Breast epithelium (tissue), 4 donors: ENCODE measurements around the gene RLBP1. TPM values are rescaled to one million over a fixed set of nuclear protein-coding genes. Genes with fewer than 3 reads are reported as not detected.

Source experiments
- DNase-seq, 2 donors: peaks; one replicate each; pipeline ENCODE4 v3.0.0-alpha.2; 2019; ENCODE audit warnings: low spot score in 2 of 2
- H3K27ac ChIP-seq, 2 donors: fragments of 200-600 bp; sonication (generic) in 1 of 2; one replicate each; pipeline ENCODE4 v1.5.1; 2016 to 2019; ENCODE audit warnings: mild to moderate bottlenecking in 1 of 2
- H3K27me3 ChIP-seq, 2 donors: fragments of 200-600 bp; sonication (generic) in 1 of 2; one replicate each; pipeline versions ENCODE4 v1.5.1 to v1.6.0; 2017 to 2019; ENCODE audit warnings: control low read depth in 1 of 2, mild to moderate bottlenecking in 1 of 2
- H3K36me3 ChIP-seq: fragments of 200-600 bp; one replicate; pipeline ENCODE4 v1.5.1; 2019
- H3K4me1 ChIP-seq, 2 donors: fragments of 200-600 bp; sonication (generic); one replicate each; pipeline ENCODE4 v1.5.1; 2016 to 2019; ENCODE audit warnings: control low read depth in 1 of 2
- H3K4me3 ChIP-seq, 3 donors: fragments of 200-600 bp; sonication (generic); 1 replicate in 2 of 3; 2 replicates in 1 of 3; pipeline ENCODE4 v1.5.1; 2016 to 2019; ENCODE audit warnings: mild to moderate bottlenecking in 3 of 3, moderate library complexity in 2 of 3
- H3K9me3 ChIP-seq, 2 donors: fragments of 200-600 bp; sonication (generic) in 1 of 2; one replicate each; pipeline ENCODE4 v1.5.1; 2016 to 2019; ENCODE audit warnings: control low read depth in 1 of 2
- CTCF ChIP-seq, 3 donors: fragments of 450-650 bp; IDR thresholded peaks; one replicate each; pipeline ENCODE4 v1.5.1; 2016 to 2017; ENCODE audit warnings: antibody characterized with exemption in 3 of 3, mild to moderate bottlenecking in 3 of 3, moderate library complexity in 3 of 3
- POLR2A ChIP-seq: fragments of 450-650 bp; IDR thresholded peaks from one replicate; pipeline ENCODE4 v1.6.1; 2016; ENCODE audit warnings: antibody characterized with exemption, mild to moderate bottlenecking, moderate library complexity
- POLR2AphosphoS5 ChIP-seq, 3 donors: sonication (generic); formaldehyde crosslinking; IDR thresholded peaks; one replicate each; pipeline ENCODE4 v1.6.1; 2017; ENCODE audit warnings: antibody characterized with exemption in 3 of 3
- intact Hi-C: fragments of 100-400 bp; cut with DNase I; formaldehyde crosslinking; loops from one replicate; pipeline ENCODE4 v1.15.1; 2023; ENCODE audit warnings: low total_unique reads
- total RNA-seq, 3 donors: library from RNA; depleted of rRNA; stranded (reverse); fragments of >200 nt; gene quantifications; one replicate each; pipeline ENCODE4 v1.1.0, GENCODE V29; 2016

RLBP1 gene
- total RNA-seq, 3 donors from 2014 or later = not detected

GRCh38 chr15:89186803-89187202, 34.6 kb downstream of the RLBP1 start:
- Histone ChIP-seq H3K9me3 (no peaks in the 10 kb centered on the region), H3K4me3 (no peak overlapping the region), H3K36me3 (peaks cover 9% of the 10 kb centered on the region), H3K27me3 (no peaks in the 10 kb centered on the region), H3K27ac (no peak overlapping the region), H3K4me1 (no peaks in the 10 kb centered on the region)
- TF ChIP-seq POLR2A (no peak), CTCF (IDR thresholded peaks at IDR 0.05) (no peak), POLR2AphosphoS5 (IDR thresholded peaks at IDR 0.05) (no peak)
- no peak for DNase-seq
- intact Hi-C loops = no loop called here

GRCh38 chr15:89184886-89185526, 36.4 kb downstream of the RLBP1 start:
- Histone ChIP-seq H3K9me3 (no peaks in the 10 kb centered on the region), H3K27ac (no peak overlapping the region), H3K36me3 (peaks cover 9% of the 10 kb centered on the region), H3K27me3 (no peaks in the 10 kb centered on the region), H3K4me1 (no peaks in the 10 kb centered on the region), H3K4me3 (no peak overlapping the region)
- intact Hi-C loops = no loop called here
- no peak for DNase-seq
- no peak for TF ChIP-seq CTCF (IDR thresholded peaks at IDR 0.05)

GRCh38 chr15:89184357-89184756, 37.0 kb downstream of the RLBP1 start:
- Histone ChIP-seq H3K4me1 (no peaks in the 10 kb centered on the region), H3K9me3 (no peaks in the 10 kb centered on the region), H3K4me3 (no peak overlapping the region), H3K36me3 (peaks cover 9% of the 10 kb centered on the region), H3K27me3 (no peaks in the 10 kb centered on the region), H3K27ac (no peak overlapping the region)
- intact Hi-C loops = no loop called here
- no peak for DNase-seq
- no peak for TF ChIP-seq POLR2A
- no peak for TF ChIP-seq CTCF (IDR thresholded peaks at IDR 0.05)
- no peak for TF ChIP-seq POLR2AphosphoS5 (IDR thresholded peaks at IDR 0.05)

GRCh38 chr15:89179966-89180875, 41.2 kb downstream of the RLBP1 start:
- Histone ChIP-seq H3K27ac (no peak overlapping the region), H3K4me3 (no peak overlapping the region), H3K36me3 (no peaks in the 10 kb centered on the region), H3K4me1 (no peaks in the 10 kb centered on the region), H3K27me3 (no peaks in the 10 kb centered on the region), H3K9me3 (no peaks in the 10 kb centered on the region)
- TF ChIP-seq CTCF (IDR thresholded peaks at IDR 0.05) = no peak
- TF ChIP-seq POLR2A = no peak
- no peak for TF ChIP-seq POLR2AphosphoS5 (IDR thresholded peaks at IDR 0.05)
- no peak for DNase-seq
- intact Hi-C loops = loop anchor here (10.0 kb wide), 1 partner anchor 125 kb away; no protein-coding TSS in a partner anchor
